T-helper 2 cell treated with Interferon-gamma antibody and Interleukin-4, amounts not matched to agents 5 μg/mL and 100 μg/mL, for 36 hours (primary cell): ENCODE data around the gene WNT10A.
A peak's percentile ranks its signal among the peaks of the same experiment; 100 is the strongest.

ENCODE experiments used
- DNase-seq: peaks from one replicate; pipeline ENCODE4 v3.0.0; 2021; ENCODE audit warnings: low spot score
- H3K27ac Mint-ChIP-seq: one replicate; pipeline ENCODE4 v1.8.0; 2021; ENCODE audit warnings: mild to moderate bottlenecking, mixed read lengths
- H3K27me3 Mint-ChIP-seq: one replicate; pipeline ENCODE4 v1.8.0; 2021; ENCODE audit warnings: low read depth, mixed read lengths
- H3K36me3 Mint-ChIP-seq: one replicate; pipeline ENCODE4 v1.8.0; 2021; ENCODE audit warnings: low read depth, mixed read lengths
- H3K4me1 Mint-ChIP-seq: one replicate; pipeline ENCODE4 v1.8.0; 2021; ENCODE audit warnings: low read depth, mixed read lengths
- H3K4me3 Mint-ChIP-seq: one replicate; pipeline ENCODE4 v1.8.0; 2022; ENCODE audit warnings: mild to moderate bottlenecking, moderate library complexity, mixed read lengths
- H3K9me3 Mint-ChIP-seq: one replicate; pipeline ENCODE4 v1.8.0; 2021; ENCODE audit warnings: mixed read lengths

Gene WNT10A

GRCh38 chr2:218861645-218862318, 18.9 kb upstream of the WNT10A start:
- Mint-ChIP-seq H3K27me3 (peaks cover 71% of the 10 kb centered on the region), H3K27ac (no peak overlapping the region), H3K9me3 (no peaks in the 10 kb centered on the region), H3K36me3 (no peaks in the 10 kb centered on the region), H3K4me1 (peaks cover 4% of the 10 kb centered on the region), H3K4me3 (no peak overlapping the region)
- no peak for DNase-seq

GRCh38 chr2:218863021-218863520, 17.6 kb upstream of the WNT10A start:
- no peak for DNase-seq
- Mint-ChIP-seq H3K27me3 (peaks cover 67% of the 10 kb centered on the region), H3K9me3 (no peaks in the 10 kb centered on the region), H3K27ac (no peak overlapping the region), H3K4me1 (peaks cover 4% of the 10 kb centered on the region), H3K36me3 (no peaks in the 10 kb centered on the region), H3K4me3 (no peak overlapping the region)

- Mint-ChIP-seq H3K9me3 (no peaks in the 10 kb centered on the region), H3K4me3 (no peak overlapping the region), H3K36me3 (no peaks in the 10 kb centered on the region), H3K4me1 (peaks cover 1% of the 10 kb centered on the region), H3K27ac (no peak overlapping the region), H3K27me3 (peaks cover 73% of the 10 kb centered on the region)
- DNase-seq, result no peak
These were observed 15.3 kb upstream of the WNT10A start for GRCh38 chr2:218865396-218865795.

- H3K27ac Mint-ChIP-seq, result no peak overlapping the region
- H3K36me3 Mint-ChIP-seq, result no peaks in the 10 kb centered on the region
- DNase-seq, result no peak
- H3K9me3 Mint-ChIP-seq, result no peaks in the 10 kb centered on the region
- no peak overlapping the region for H3K4me3 Mint-ChIP-seq
- H3K27me3 Mint-ChIP-seq, result peaks cover 73% of the 10 kb centered on the region
- no peaks in the 10 kb centered on the region for H3K4me1 Mint-ChIP-seq
These were observed 14.7 kb upstream of the WNT10A start for GRCh38 chr2:218865999-218866398.

- no peak overlapping the region for H3K27ac Mint-ChIP-seq
- peaks cover 3% of the 10 kb centered on the region for H3K4me1 Mint-ChIP-seq
- H3K4me3 Mint-ChIP-seq, result no peak overlapping the region
- H3K9me3 Mint-ChIP-seq, result no peaks in the 10 kb centered on the region
- peaks cover 69% of the 10 kb centered on the region for H3K27me3 Mint-ChIP-seq
- no peaks in the 10 kb centered on the region for H3K36me3 Mint-ChIP-seq
- DNase-seq, result no peak
These were observed 12.8 kb upstream of the WNT10A start for GRCh38 chr2:218867900-218868299.

GRCh38 chr2:218869064-218869463, 11.6 kb upstream of the WNT10A start:
- Mint-ChIP-seq H3K4me3 (no peak overlapping the region), H3K36me3 (no peaks in the 10 kb centered on the region), H3K27ac (no peak overlapping the region), H3K27me3 (peaks cover 63% of the 10 kb centered on the region), H3K9me3 (no peaks in the 10 kb centered on the region), H3K4me1 (peaks cover 3% of the 10 kb centered on the region)
- no peak for DNase-seq

- Mint-ChIP-seq H3K27ac (no peak overlapping the region), H3K9me3 (no peaks in the 10 kb centered on the region), H3K4me3 (no peak overlapping the region), H3K36me3 (no peaks in the 10 kb centered on the region), H3K4me1 (peaks cover 3% of the 10 kb centered on the region), H3K27me3 (peaks cover 74% of the 10 kb centered on the region)
- DNase-seq, result no peak
These were observed 9.7 kb upstream of the WNT10A start for GRCh38 chr2:218870984-218871344.

GRCh38 chr2:218871345-218872302, 9.0 kb upstream of the WNT10A start:
- no peak overlapping the region for H3K27ac Mint-ChIP-seq
- no peak for DNase-seq
- H3K27me3 Mint-ChIP-seq, result peaks cover 76% of the 10 kb centered on the region
- H3K4me3 Mint-ChIP-seq, result peak overlapping the region; percentile 46
- no peaks in the 10 kb centered on the region for H3K36me3 Mint-ChIP-seq
- H3K4me1 Mint-ChIP-seq, result peaks cover 4% of the 10 kb centered on the region
- no peaks in the 10 kb centered on the region for H3K9me3 Mint-ChIP-seq

GRCh38 chr2:218872645-218873358, 7.8 kb upstream of the WNT10A start:
- H3K27ac Mint-ChIP-seq, result no peak overlapping the region
- H3K4me3 Mint-ChIP-seq, result no peak overlapping the region
- peaks cover 71% of the 10 kb centered on the region for H3K27me3 Mint-ChIP-seq
- no peak for DNase-seq
- peaks cover 5% of the 10 kb centered on the region for H3K4me1 Mint-ChIP-seq
- H3K36me3 Mint-ChIP-seq, result no peaks in the 10 kb centered on the region
- no peaks in the 10 kb centered on the region for H3K9me3 Mint-ChIP-seq

- Mint-ChIP-seq H3K27ac (no peak overlapping the region), H3K36me3 (no peaks in the 10 kb centered on the region), H3K27me3 (peaks cover 67% of the 10 kb centered on the region), H3K4me3 (no peak overlapping the region), H3K9me3 (no peaks in the 10 kb centered on the region), H3K4me1 (peaks cover 5% of the 10 kb centered on the region)
- DNase-seq, result no peak
These were observed 7.1 kb upstream of the WNT10A start for GRCh38 chr2:218873359-218874194.

GRCh38 chr2:218875692-218876246, 4.9 kb upstream of the WNT10A start:
- peaks cover 55% of the 10 kb centered on the region for H3K27me3 Mint-ChIP-seq
- peaks cover 10% of the 10 kb centered on the region for H3K4me1 Mint-ChIP-seq
- no peaks in the 10 kb centered on the region for H3K36me3 Mint-ChIP-seq
- DNase-seq, result no peak
- H3K4me3 Mint-ChIP-seq, result no peak overlapping the region
- H3K27ac Mint-ChIP-seq, result no peak overlapping the region
- no peaks in the 10 kb centered on the region for H3K9me3 Mint-ChIP-seq

GRCh38 chr2:218876562-218877219, 4.0 kb upstream of the WNT10A start:
- Mint-ChIP-seq H3K27ac (no peak overlapping the region), H3K4me3 (no peak overlapping the region), H3K4me1 (peaks cover 10% of the 10 kb centered on the region), H3K9me3 (no peaks in the 10 kb centered on the region), H3K36me3 (no peaks in the 10 kb centered on the region), H3K27me3 (peaks cover 59% of the 10 kb centered on the region)
- peak; percentile 46 for DNase-seq
